Measurements from ENCODE around the gene THSD7B. TPM values are rescaled to one million over a fixed set of nuclear protein-coding genes. Genes with fewer than 3 reads are reported as not detected.
"Not testable (repeated sequence)": the region's sequence is repeated elsewhere in the genome, so short reads cannot be mapped to it uniquely, and the experiment has no call there.

THSD7B gene
- total and polyA plus RNA-seq, 8 donors, result 0.13 to 4.5 (median 2.7) TPM

- H3K4me3 ChIP-seq, result no peak overlapping the region
- DNase-seq (no peak), ATAC-seq (no peak)
- intact Hi-C loops (cut with DNase I), result no loop called here
- H3K27me3 ChIP-seq, result no peaks in the 10 kb centered on the region
- H3K36me3 ChIP-seq, result no peaks in the 10 kb centered on the region
- peaks cover 0 to 4% of the 10 kb centered on the region in 2 donors for H3K9me3 ChIP-seq
- no peaks in the 10 kb centered on the region for H3K4me1 ChIP-seq
- no peak overlapping the region for H3K27ac ChIP-seq
- TF ChIP-seq, protein P1, sequence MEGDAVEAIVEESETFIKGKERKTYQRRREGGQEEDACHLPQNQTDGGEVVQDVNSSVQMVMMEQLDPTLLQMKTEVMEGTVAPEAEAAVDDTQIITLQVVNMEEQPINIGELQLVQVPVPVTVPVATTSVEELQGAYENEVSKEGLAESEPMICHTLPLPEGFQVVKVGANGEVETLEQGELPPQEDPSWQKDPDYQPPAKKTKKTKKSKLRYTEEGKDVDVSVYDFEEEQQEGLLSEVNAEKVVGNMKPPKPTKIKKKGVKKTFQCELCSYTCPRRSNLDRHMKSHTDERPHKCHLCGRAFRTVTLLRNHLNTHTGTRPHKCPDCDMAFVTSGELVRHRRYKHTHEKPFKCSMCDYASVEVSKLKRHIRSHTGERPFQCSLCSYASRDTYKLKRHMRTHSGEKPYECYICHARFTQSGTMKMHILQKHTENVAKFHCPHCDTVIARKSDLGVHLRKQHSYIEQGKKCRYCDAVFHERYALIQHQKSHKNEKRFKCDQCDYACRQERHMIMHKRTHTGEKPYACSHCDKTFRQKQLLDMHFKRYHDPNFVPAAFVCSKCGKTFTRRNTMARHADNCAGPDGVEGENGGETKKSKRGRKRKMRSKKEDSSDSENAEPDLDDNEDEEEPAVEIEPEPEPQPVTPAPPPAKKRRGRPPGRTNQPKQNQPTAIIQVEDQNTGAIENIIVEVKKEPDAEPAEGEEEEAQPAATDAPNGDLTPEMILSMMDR (IDR thresholded peaks at IDR 0.05), result no peak
Measured at GRCh38 chr2:137539336-137539735, 774.0 kb downstream of the THSD7B start.

GRCh38 chr2:137547842-137548241 lies 782.5 kb downstream of the THSD7B start:
- no peak for ATAC-seq
- H3K4me1 ChIP-seq, result no peaks in the 10 kb centered on the region
- intact Hi-C loops (cut with DNase I), result no loop called here
- DNase-seq, result no peak
- no peak overlapping the region for H3K4me3 ChIP-seq
- no peak overlapping the region for H3K27ac ChIP-seq
- no peaks in the 10 kb centered on the region for H3K36me3 ChIP-seq
- H3K9me3 ChIP-seq, result no peaks in the 10 kb centered on the region
- no peaks in the 10 kb centered on the region for H3K27me3 ChIP-seq
- TF ChIP-seq, protein P1 (IDR thresholded peaks at IDR 0.05), result no peak

- H3K36me3 ChIP-seq, result no peaks in the 10 kb centered on the region
- peak; percentile 84 for ATAC-seq
- H3K27me3 ChIP-seq, result no peaks in the 10 kb centered on the region
- no peak overlapping the region for H3K27ac ChIP-seq
- TF ChIP-seq, protein P1 (IDR thresholded peaks at IDR 0.05), result no peak
- H3K4me3 ChIP-seq, result no peak overlapping the region
- H3K9me3 ChIP-seq, result peaks cover 0 to 6% of the 10 kb centered on the region in 2 donors
- DNase-seq, result no peak
- no peaks in the 10 kb centered on the region for H3K4me1 ChIP-seq
- intact Hi-C loops (cut with DNase I), result no loop called here
Measured at GRCh38 chr2:137566387-137566786, 801.0 kb downstream of the THSD7B start.

DNA sequence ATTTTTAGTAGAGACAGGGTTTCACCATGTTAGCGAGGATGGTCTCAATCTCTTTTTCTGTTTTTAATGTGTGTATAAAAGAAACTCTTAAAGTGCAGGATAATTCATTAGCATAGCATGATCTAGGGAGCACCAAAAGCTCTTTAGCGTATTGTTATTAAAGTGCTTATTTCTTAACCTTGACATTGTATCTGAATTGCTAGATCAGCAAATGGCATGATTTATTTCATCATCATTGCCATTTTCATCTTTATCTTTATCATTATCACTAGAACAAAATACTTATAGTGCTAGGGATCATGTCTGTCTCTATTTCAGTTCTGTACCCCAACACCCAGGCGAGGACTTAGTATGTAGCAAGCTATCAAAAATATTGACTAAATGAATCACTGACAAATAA lies 805.1 kb downstream of the THSD7B start:
- H3K9me3 ChIP-seq, result peaks cover 0 to 6% of the 10 kb centered on the region in 2 donors
- H3K27ac ChIP-seq, result no peak overlapping the region
- H3K27me3 ChIP-seq, result no peaks in the 10 kb centered on the region
- H3K4me3 ChIP-seq, result no peak overlapping the region
- TF ChIP-seq, protein P1 (IDR thresholded peaks at IDR 0.05), result no peak
- H3K4me1 ChIP-seq, result no peaks in the 10 kb centered on the region
- ATAC-seq, result no peak
- H3K36me3 ChIP-seq, result no peaks in the 10 kb centered on the region
- intact Hi-C loops (cut with DNase I), result no loop called here
- DNase-seq, result no peak

GRCh38 chr2:137587834-137588233 lies 822.5 kb downstream of the THSD7B start:
- peaks cover 0 to 16% of the 10 kb centered on the region in 2 donors for H3K9me3 ChIP-seq
- ATAC-seq; H3K36me3 ChIP-seq; intact Hi-C loops (cut with DNase I); H3K4me3 ChIP-seq; H3K27ac ChIP-seq; DNase-seq; H3K27me3 ChIP-seq; H3K4me1 ChIP-seq: not testable (repeated sequence)

- H3K4me1 ChIP-seq; H3K4me3 ChIP-seq; ATAC-seq; H3K36me3 ChIP-seq; intact Hi-C loops (cut with DNase I); DNase-seq; H3K27ac ChIP-seq; H3K27me3 ChIP-seq: not testable (repeated sequence)
- H3K9me3 ChIP-seq, result peaks cover 0 to 16% of the 10 kb centered on the region in 2 donors
Measured at GRCh38 chr2:137588578-137588977, 823.2 kb downstream of the THSD7B start.
